ENCODE results near the gene PHC2.

- TF ChIP-seq CTCF (IDR thresholded peaks at IDR 0.05) = no peak
- no peak for TF ChIP-seq POLR2A (IDR thresholded peaks at IDR 0.05)
- no peak for TF ChIP-seq EP300 (IDR thresholded peaks at IDR 0.05)
- TF ChIP-seq POLR2AphosphoS5 (IDR thresholded peaks at IDR 0.05) = no peak
Observed at GRCh38 chr1:33348676-33349080, 82.2 kb downstream of the PHC2 start.
